CD4-positive, alpha-beta T cell treated with Interleukin-12 subunit alpha and Interleukin-12 subunit beta, for 1 hour (primary cell): ENCODE results near the gene TMPRSS6.
A peak's percentile ranks its signal among the peaks of the same experiment; 100 is the strongest.

Experiments used
- DNase-seq: peaks from one replicate; pipeline ENCODE4 v3.0.0-alpha.2; 2020

The TMPRSS6 gene

DNA sequence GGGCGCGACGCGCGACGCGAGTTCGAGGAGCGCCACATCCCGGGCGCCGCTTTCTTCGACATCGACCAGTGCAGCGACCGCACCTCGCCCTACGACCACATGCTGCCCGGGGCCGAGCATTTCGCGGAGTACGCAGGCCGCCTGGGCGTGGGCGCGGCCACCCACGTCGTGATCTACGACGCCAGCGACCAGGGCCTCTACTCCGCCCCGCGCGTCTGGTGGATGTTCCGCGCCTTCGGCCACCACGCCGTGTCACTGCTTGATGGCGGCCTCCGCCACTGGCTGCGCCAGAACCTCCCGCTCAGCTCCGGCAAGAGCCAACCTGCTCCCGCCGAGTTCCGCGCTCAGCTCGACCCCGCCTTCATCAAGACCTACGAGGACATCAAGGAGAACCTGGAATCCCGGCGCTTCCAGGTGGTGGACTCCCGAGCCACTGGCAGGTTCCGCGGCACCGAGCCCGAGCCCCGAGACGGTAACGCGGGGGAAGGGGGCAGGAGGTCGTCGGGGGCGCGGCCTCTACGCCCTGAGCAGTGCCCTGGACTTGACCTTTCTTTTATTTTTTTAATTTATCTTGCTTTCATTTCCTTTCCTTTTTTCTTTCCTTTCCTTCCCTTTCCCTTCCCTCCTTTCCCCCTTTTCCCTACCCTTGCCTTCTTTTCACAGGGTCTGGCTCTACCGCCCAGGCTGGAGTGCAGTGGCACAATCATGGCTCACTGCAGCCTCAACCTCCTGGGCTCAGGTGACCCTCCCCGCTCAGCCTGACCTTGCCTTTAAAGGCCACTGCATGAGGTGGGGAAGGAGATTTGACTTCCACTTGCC, 85.0 kb downstream of the TMPRSS6 start:
- no peak for DNase-seq

DNA sequence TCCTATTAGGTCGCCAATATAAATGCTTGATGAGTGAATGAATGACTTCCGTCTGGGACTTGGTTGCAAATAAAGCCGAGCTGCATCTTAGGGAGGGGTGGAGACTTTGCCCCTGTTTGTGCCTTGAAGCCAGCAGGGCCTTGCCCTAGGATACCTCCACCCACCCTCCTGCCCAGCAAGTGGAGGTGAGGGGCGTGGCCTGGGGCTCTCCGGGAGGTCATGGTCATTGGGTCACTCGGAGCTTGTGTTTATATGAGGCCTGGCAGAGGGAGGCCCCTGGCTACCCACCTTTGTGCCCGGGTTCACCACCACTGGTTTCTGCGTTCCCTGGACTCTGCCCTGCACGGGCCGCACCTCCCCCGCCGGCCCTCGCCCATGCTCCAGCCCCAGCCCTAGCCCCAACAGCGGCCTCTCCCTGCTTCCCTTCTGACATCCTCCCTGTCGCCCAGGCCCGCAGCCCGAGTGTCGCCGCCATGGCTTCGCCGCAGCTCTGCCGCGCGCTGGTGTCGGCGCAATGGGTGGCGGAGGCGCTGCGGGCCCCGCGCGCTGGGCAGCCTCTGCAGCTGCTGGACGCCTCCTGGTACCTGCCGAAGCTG, 85.7 kb downstream of the TMPRSS6 start:
- no peak for DNase-seq

DNA sequence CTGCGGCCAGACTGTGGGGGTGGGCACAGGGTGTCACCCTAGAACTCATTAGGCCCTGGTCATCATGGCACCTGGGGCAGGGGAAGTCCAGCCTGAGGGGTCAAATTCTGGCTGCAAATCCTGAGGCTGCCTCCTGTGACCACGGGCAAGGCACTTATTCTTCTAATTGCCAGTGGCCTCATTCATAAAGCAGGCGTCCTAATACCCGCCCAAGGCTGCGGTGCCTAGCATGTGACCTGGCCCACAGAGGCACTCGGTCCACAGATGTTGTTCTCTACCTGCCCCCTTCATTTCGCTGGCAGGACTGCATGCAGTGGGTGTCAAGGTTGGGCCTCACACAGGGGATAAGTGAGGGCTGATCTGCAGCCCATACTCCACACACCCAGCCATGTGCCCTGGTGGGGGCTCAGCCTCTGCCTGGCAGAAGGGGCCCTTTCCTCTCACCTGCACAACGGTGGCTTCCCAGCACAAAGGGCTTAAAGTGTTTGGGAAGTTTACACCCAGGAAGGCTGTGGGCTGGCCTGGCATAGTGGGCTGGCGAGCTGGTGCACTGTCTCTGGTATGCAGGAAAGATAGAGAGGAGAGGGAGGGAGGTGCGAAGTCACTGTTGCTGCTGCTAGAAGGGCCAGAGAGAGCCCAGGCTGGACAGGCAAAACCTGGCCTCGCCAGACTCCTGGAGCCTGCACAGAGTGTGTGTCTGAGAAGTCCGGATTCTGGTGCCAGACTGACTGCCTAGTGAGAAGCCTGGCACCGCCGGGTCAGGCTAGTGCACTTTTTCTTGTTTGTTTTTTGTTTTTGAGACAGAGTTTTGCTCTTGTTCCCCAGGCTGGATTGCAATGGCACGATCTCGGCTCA, 86.8 kb downstream of the TMPRSS6 start:
- DNase-seq, result no peak

- peak; percentile 66 for DNase-seq
These were observed 87.6 kb downstream of the TMPRSS6 start for GRCh38 chr22:37021710-37022482.

- no peak for DNase-seq
These were observed 88.5 kb downstream of the TMPRSS6 start for GRCh38 chr22:37021041-37021440.

GRCh38 chr22:37020192-37020479, 89.4 kb downstream of the TMPRSS6 start:
- no peak for DNase-seq

- DNase-seq, result peak; percentile 42
These were observed 90.0 kb downstream of the TMPRSS6 start, which contains the start of the genes MPST and TST for GRCh38 chr22:37019309-37020191. Gene MPST, plus strand, starts transcription at chr22:37019742. Its CDS starts 95 bp downstream, at chr22:37019837. Gene TST, minus strand, starts transcription at chr22:37019447. Its CDS starts 715 bp downstream, at chr22:37018732.

DNA sequence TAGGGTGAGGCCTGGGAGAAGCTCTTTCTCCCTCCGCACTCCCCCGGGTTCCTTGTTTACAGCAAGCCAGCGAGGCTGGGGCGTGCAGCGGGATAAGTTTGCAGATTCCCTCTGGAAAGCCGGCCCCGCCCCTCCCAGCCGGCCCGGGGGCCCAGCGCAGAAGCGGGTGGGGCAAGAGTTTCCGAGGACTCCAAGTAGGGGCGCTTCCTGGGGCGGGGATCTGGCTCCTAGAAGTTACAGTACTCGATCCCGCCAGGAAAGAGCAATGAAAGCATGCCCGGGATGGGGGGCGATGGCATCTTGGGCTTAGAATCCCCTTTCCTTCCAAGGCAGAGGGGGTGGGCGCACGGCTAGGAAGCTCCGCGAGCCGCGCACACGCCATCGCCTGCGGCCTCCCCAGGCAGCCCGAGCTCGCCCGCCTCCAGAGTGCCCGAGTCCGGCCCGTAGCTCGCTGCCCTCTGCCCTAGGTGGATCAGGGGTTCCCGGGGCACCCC, 90.7 kb downstream of the TMPRSS6 start:
- no peak for DNase-seq

GRCh38 chr22:37018086-37018814, 91.3 kb downstream of the TMPRSS6 start:
- no peak for DNase-seq

DNA sequence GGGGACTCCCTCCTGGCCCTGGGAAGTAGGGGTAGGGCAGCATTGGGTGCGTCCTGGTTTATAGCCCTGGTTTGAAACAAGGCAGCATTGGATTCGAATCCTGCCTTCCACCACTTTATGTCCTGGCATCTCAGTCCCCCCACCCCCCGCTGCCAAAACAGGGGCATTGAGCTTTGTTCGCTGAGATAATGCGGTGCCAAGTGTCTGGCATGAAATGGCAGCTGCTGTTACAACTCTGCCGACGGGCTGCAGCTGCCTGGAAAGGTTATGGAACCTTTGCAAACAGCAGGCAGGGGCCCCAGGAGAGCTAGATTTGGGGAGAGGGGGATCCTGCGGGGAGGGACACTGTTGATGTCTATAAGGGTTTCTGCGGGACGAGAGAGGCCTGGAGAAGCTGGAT, 92.2 kb downstream of the TMPRSS6 start:
- DNase-seq, result no peak

DNA sequence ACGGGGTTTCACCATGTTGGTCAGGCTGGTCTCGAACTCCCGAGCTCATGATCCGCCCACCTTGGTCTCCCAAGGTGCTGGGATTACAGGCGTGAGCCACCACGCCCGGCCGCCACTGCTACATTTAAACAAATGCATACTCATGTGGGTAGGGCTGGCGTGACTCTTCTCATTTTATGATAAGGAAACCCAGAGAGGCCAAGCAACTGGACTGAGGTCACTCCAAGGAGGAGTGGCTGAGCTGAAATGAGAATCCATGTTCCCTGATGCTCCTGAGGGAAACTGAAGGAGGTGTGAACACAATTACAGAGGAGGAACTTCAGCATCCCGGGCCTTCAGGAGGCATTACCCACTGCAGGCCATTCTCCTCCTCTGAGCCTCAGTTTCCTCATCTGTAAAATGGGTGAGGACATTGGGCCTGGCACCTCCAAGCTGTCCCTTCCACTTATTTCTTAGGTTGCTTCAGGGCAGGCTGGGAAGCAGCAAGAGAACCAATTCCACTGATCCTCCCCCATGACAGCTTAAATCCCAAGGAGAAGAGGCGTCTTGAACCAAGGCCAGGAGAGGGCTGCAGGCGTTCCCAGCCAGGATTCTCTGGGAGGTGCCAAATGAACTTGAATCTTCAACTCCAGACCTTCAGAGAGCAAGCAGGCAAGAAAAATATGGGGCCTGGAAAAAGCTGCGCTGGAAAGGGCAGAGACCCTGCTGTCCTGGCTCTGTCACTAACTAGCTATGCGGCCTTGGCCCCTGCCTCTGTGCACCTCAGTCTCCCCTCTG, 93.2 kb downstream of the TMPRSS6 start:
- DNase-seq, result no peak

GRCh38 chr22:37015587-37015878, 94.0 kb downstream of the TMPRSS6 start:
- DNase-seq, result no peak
